IMR-90 (cell line): ENCODE results near the gene CLMP. TPM values are rescaled to one million over a fixed set of nuclear protein-coding genes. Genes with fewer than 3 reads are reported as not detected.

ENCODE experiments used
- ATAC-seq: fragments of 200-7000 bp; cut with Tn5 transposase; 2 replicates; pipeline ENCODE4 v1.9.1; 2020; ENCODE audit warnings: low read depth, mild to moderate bottlenecking, moderate library complexity
- BruUV-seq: library from RNA; stranded (reverse); fragments of 400-500 nt; replicated peaks from 2 replicates; lab custom pipeline; 2021; lab: Mats Ljungman, UMichigan
- CTCF ChIA-PET: fragments of 300-600 bp; formaldehyde crosslinking; extraction: SDS; loops from one replicate; lab custom pipeline; 2021; ENCODE audit warnings: antibody characterized with exemption; lab: Yijun Ruan, JAX
- POLR2A ChIA-PET: fragments of 300-600 bp; sonication (Branson Sonifier 250); formaldehyde crosslinking; loops from one replicate; lab custom pipeline; 2022; ENCODE audit warnings: antibody characterized with exemption; ENCODE audit not compliant: unreplicated experiment; lab: Charles Lee
- DNase-seq: peaks from one replicate; pipeline ENCODE4 v3.0.0; 2013
- H2AFZ ChIP-seq: replicated peaks from 2 replicates; pipeline ENCODE3; 2013; ENCODE audit warnings: low read length, mild to moderate bottlenecking; ENCODE audit not compliant: poor library complexity
- H2AK5ac ChIP-seq: 2 replicates; pipeline ENCODE4 v1.6.1; 2013; ENCODE audit warnings: low read depth, low read length, inconsistent platforms
- H2AK9ac ChIP-seq: replicated peaks from 2 replicates; pipeline ENCODE3; 2013; ENCODE audit warnings: mild to moderate bottlenecking, low read depth, low read length, moderate library complexity; ENCODE audit not compliant: poor library complexity
- H2BK120ac ChIP-seq: 2 replicates; pipeline ENCODE4 v1.6.1; 2013; ENCODE audit warnings: low read depth, low read length, inconsistent platforms
- H2BK15ac ChIP-seq: 3 replicates; pipeline ENCODE4 v1.6.1; 2013; ENCODE audit warnings: low read depth, low read length, inconsistent platforms
- H2BK20ac ChIP-seq: 2 replicates; pipeline ENCODE4 v1.6.1; 2013; ENCODE audit warnings: low read depth, mild to moderate bottlenecking, inconsistent platforms, low read length, moderate library complexity
- H2BK5ac ChIP-seq: 2 replicates; pipeline ENCODE4 v1.6.1; 2013; ENCODE audit warnings: mild to moderate bottlenecking, low read depth, low read length, inconsistent platforms; ENCODE audit not compliant: poor library complexity, severe bottlenecking
- H3K14ac ChIP-seq: replicated peaks from 2 replicates; pipeline ENCODE4 v1.6.1; 2013; ENCODE audit warnings: low read depth, low read length, inconsistent platforms
- H3K18ac ChIP-seq: 2 replicates; pipeline ENCODE4 v1.6.1; 2013; ENCODE audit warnings: low read depth, low read length, control low read depth
- H3K23ac ChIP-seq: 2 replicates; pipeline ENCODE4 v1.6.1; 2013; ENCODE audit warnings: low read depth, low read length, inconsistent platforms
- H3K27ac ChIP-seq: 2 replicates; pipeline ENCODE4 v1.5.1; 2013; ENCODE audit warnings: mild to moderate bottlenecking, control low read depth, low read length; ENCODE audit not compliant: insufficient read depth
- H3K27me3 ChIP-seq: 2 replicates; pipeline ENCODE4 v1.6.1; 2013; ENCODE audit warnings: low read length; ENCODE audit not compliant: control insufficient read depth, insufficient read depth
- H3K36me3 ChIP-seq: 2 replicates; pipeline ENCODE4 v1.6.1; 2013; ENCODE audit warnings: low read length, mixed read lengths; ENCODE audit not compliant: control insufficient read depth, insufficient read depth
- H3K4ac ChIP-seq: 2 replicates; pipeline ENCODE4 v1.6.1; 2013; ENCODE audit warnings: low read depth, low read length, inconsistent platforms
- H3K4me1 ChIP-seq: 2 replicates; pipeline ENCODE4 v1.6.1; 2013; ENCODE audit warnings: low read length, mixed read lengths; ENCODE audit not compliant: control insufficient read depth, insufficient read depth
- H3K4me2 ChIP-seq: 2 replicates; pipeline ENCODE4 v1.6.1; 2013; ENCODE audit warnings: low read depth, mild to moderate bottlenecking, control low read depth, low read length, moderate library complexity
- H3K4me3 ChIP-seq: 2 replicates; pipeline ENCODE4 v1.5.1; 2013; ENCODE audit warnings: low read depth, mild to moderate bottlenecking, control low read depth, low read length, moderate library complexity; ENCODE audit not compliant: insufficient read depth
- H3K56ac ChIP-seq: 2 replicates; pipeline ENCODE4 v1.6.1; 2013; ENCODE audit warnings: low read length, inconsistent platforms; ENCODE audit not compliant: insufficient read depth; ENCODE audit errors: extremely low read depth
- H3K79me1 ChIP-seq, 2 experiments: 2 replicates each; pipeline ENCODE4 v1.6.1; 2013; ENCODE audit warnings: low read length in 2 of 2, inconsistent platforms in 1 of 2, low read depth in 1 of 2
- H3K9ac ChIP-seq: 2 replicates; pipeline ENCODE4 v1.6.1; 2013; ENCODE audit warnings: low read depth, low read length, control low read depth
- H3K9me1 ChIP-seq: 2 replicates; pipeline ENCODE4 v1.6.1; 2013; ENCODE audit warnings: low read length, inconsistent platforms; ENCODE audit not compliant: insufficient read depth
- H3K9me3 ChIP-seq: 2 replicates; pipeline ENCODE4 v1.6.1; 2013; ENCODE audit warnings: low read length; ENCODE audit not compliant: control insufficient read depth, insufficient read depth
- H4K20me1 ChIP-seq: 2 replicates; pipeline ENCODE4 v1.6.1; 2013; ENCODE audit warnings: low read length, inconsistent platforms; ENCODE audit not compliant: insufficient read depth
- H4K5ac ChIP-seq: 2 replicates; pipeline ENCODE4 v1.6.1; 2013; ENCODE audit warnings: mild to moderate bottlenecking, low read depth, low read length, control low read depth
- H4K8ac ChIP-seq, 2 experiments: 2 replicates each; pipeline ENCODE4 v1.6.1; 2013; ENCODE audit warnings: low read depth in 2 of 2, low read length in 2 of 2, control low read depth in 1 of 2, inconsistent platforms in 1 of 2
- H4K91ac ChIP-seq: 2 replicates; pipeline ENCODE4 v1.6.1; 2013; ENCODE audit warnings: low read depth, low read length, inconsistent platforms; ENCODE audit not compliant: insufficient read depth
- BHLHE40 ChIP-seq: fragments of 150-350 bp; IDR thresholded peaks from 2 replicates; pipeline ENCODE4 v1.6.1; 2016; ENCODE audit warnings: mild to moderate bottlenecking, low read depth, low read length
- CEBPB ChIP-seq: IDR thresholded peaks from 2 replicates; pipeline ENCODE4 v1.6.1; 2012; ENCODE audit warnings: low read depth, low read length, improper control_type of control experiment
- CHD1 ChIP-seq: IDR thresholded peaks from 2 replicates; pipeline ENCODE4 v1.6.1; 2012; ENCODE audit warnings: low read depth, low read length, improper control_type of control experiment
- CTCF ChIP-seq: conservative IDR thresholded peaks from 2 replicates; pipeline ENCODE4 v1.5.1; 2012; ENCODE audit warnings: mild to moderate bottlenecking, low read depth, low read length, improper control_type of control experiment
- ELK1 ChIP-seq: fragments of 150-350 bp; IDR thresholded peaks from 2 replicates; pipeline ENCODE4 v1.6.1; 2016; ENCODE audit warnings: low read depth, mild to moderate bottlenecking, low read length, moderate library complexity, borderline replicate concordance
- FOS ChIP-seq: fragments of 150-350 bp; IDR thresholded peaks from 2 replicates; pipeline ENCODE4 v1.6.1; 2016; ENCODE audit warnings: low read depth, low read length
- MAFK ChIP-seq: IDR thresholded peaks from 2 replicates; pipeline ENCODE4 v1.6.1; 2012; ENCODE audit warnings: low read depth, low read length, improper control_type of control experiment
- MAZ ChIP-seq: IDR thresholded peaks from 2 replicates; pipeline ENCODE4 v1.6.1; 2012; ENCODE audit warnings: low read depth, mild to moderate bottlenecking, low read length, improper control_type of control experiment, moderate library complexity, borderline replicate concordance
- NFE2L2 ChIP-seq: fragments of 150-350 bp; IDR thresholded peaks from 2 replicates; pipeline ENCODE4 v1.6.1; 2016; ENCODE audit warnings: low read depth, mild to moderate bottlenecking, low read length
- POLR2A ChIP-seq: IDR thresholded peaks from 2 replicates; pipeline ENCODE4 v1.6.1; 2012; ENCODE audit warnings: mild to moderate bottlenecking, low read depth, low read length
- RAD21 ChIP-seq: IDR thresholded peaks from 2 replicates; pipeline ENCODE4 v1.6.1; 2012; ENCODE audit warnings: low read length, improper control_type of control experiment
- RCOR1 ChIP-seq: IDR thresholded peaks from 2 replicates; pipeline ENCODE4 v1.6.1; 2012; ENCODE audit warnings: mild to moderate bottlenecking, low read length, improper control_type of control experiment; ENCODE audit not compliant: insufficient replicate concordance
- RFX5 ChIP-seq: IDR thresholded peaks from 2 replicates; pipeline ENCODE4 v1.8.0; 2012; ENCODE audit warnings: low read depth, mild to moderate bottlenecking, low read length, moderate library complexity
- SMC3 ChIP-seq: fragments of 150-350 bp; IDR thresholded peaks from 2 replicates; pipeline ENCODE4 v1.6.1; 2016; ENCODE audit warnings: low read depth, mild to moderate bottlenecking, antibody characterized with exemption, low read length, moderate library complexity
- USF2 ChIP-seq: fragments of 150-350 bp; IDR thresholded peaks from 2 replicates; pipeline ENCODE4 v1.6.1; 2017; ENCODE audit warnings: mild to moderate bottlenecking, antibody characterized with exemption, low read length, low read depth
- WGBS, 2 experiments: methylation state at CpG; one replicate each; pipeline versions ENCODE4 v1.1.5 to v1.1.7; 2013; ENCODE audit warnings: missing lambda C conversion rate in 2 of 2; ENCODE audit not compliant: insufficient read length in 1 of 2; ENCODE audit errors: extremely low coverage in 2 of 2; 5-methylcytosine and 5-hydroxymethylcytosine counted together
- dilution Hi-C: fragments of 300-500 bp; cut with HindIII; formaldehyde crosslinking; loops from one replicate; pipeline ENCODE4 v1.14.3; 2018; ENCODE audit warnings: low sequenced_read_pairs; ENCODE audit not compliant: unreplicated experiment
- in situ Hi-C: fragments of 300-500 bp; cut with MboI; formaldehyde crosslinking; loops from 3 replicates; pipeline ENCODE4 v1.14.3; 2019; ENCODE audit warnings: low sequenced_read_pairs, inconsistent platforms, mixed read lengths
- intact Hi-C: fragments of 100-400 bp; cut with micrococcal nuclease; formaldehyde crosslinking; loops from 2 replicates; pipeline ENCODE4 v1.10.0; 2022
- polyA plus RNA-seq, 3 experiments: library from polyadenylated mRNA; depleted of rRNA; stranded (reverse); fragments of >200 nt; gene quantifications; 2 replicates each; pipeline ENCODE4 v1.2.3, GENCODE V29; 2012; ENCODE audit warnings: low replicate concordance in 1 of 3
- total RNA-seq: library from RNA; depleted of rRNA; stranded (reverse); fragments of >200 nt; gene quantifications from 2 replicates; pipeline ENCODE4 v1.2.3, GENCODE V29; 2012

Gene CLMP
- total and polyA plus RNA-seq, 2 of the 4 experiments (the other 2 are of a cell fraction): 54.7 to 95.7 TPM

- H2AK5ac ChIP-seq: no peak overlapping the region
- peak overlapping the region; percentile 47 for H3K4me2 ChIP-seq
- no peak overlapping the region; the same call in 1 of the 2 replicates for H3K9ac ChIP-seq
- H2BK120ac ChIP-seq: 0 out of 2 replicates have a peak overlapping the region, but pooled peaks have one; percentile 41
- H3K36me3 ChIP-seq: peaks cover 37% of the 10 kb centered on the region
- peak overlapping the region; percentile 49 for H2BK5ac ChIP-seq
- peak overlapping the region; percentile 31; the same call in 1 of the 2 replicates for H3K27ac ChIP-seq
- ChIA-PET CTCF (interaction anchor here (1.2 to 1.7 kb wide), 3 partner anchors 57 to 79 kb away, joined by 5 to 6 read pairs (median 6); no protein-coding TSS in a partner anchor), POLR2A (interaction anchor here (0.6 kb wide), 1 partner anchor 28 kb away, joined by 3 read pairs; no protein-coding TSS in a partner anchor)
- peak overlapping the region in 1 of 2 experiments; percentile 4; a peak in 2 of 4 replicates for H4K8ac ChIP-seq
- H3K4me3 ChIP-seq: no peak overlapping the region
- intact Hi-C loops: loop anchor here (5.0 kb wide), 1 partner anchor 78 kb away; no protein-coding TSS in a partner anchor
- 0 out of 3 replicates have a peak overlapping the region, but pooled peaks have one; percentile 15 for H2BK15ac ChIP-seq
- H4K20me1 ChIP-seq: peaks cover 26% of the 10 kb centered on the region
- DNase-seq (no peak), ATAC-seq (no peak)
- H4K5ac ChIP-seq: no peak overlapping the region
- H3K79me1 ChIP-seq: peaks cover 11 to 77% of the 10 kb centered on the region in 2 experiments; a peak in 3 of 4 replicates
- H2AK9ac ChIP-seq: no peak overlapping the region
- no peaks in the 10 kb centered on the region for H3K9me3 ChIP-seq
- peak overlapping the region; percentile 32; the same call in 1 of the 2 replicates for H3K23ac ChIP-seq
- no TSS peak for BruUV-seq
- H3K9me1 ChIP-seq: peaks cover 28% of the 10 kb centered on the region
- no peaks in the 10 kb centered on the region for H3K27me3 ChIP-seq
- H3K4me1 ChIP-seq: peaks cover 31% of the 10 kb centered on the region
- H3K56ac ChIP-seq: 0 out of 2 replicates have a peak overlapping the region, but pooled peaks have one; percentile 6
- no peak overlapping the region for H3K4ac ChIP-seq
- no peak overlapping the region for H4K91ac ChIP-seq
- H3K14ac ChIP-seq: peak overlapping the region; percentile 11; the same call in 1 of the 2 replicates
- no peak overlapping the region for H2BK20ac ChIP-seq
- in situ Hi-C loops: loop anchor here (25.0 kb wide), 2 partner anchors 503 to 1003 kb away; no protein-coding TSS in a partner anchor
- peak overlapping the region; percentile 21; the same call in 1 of the 2 replicates for H3K18ac ChIP-seq
- no CpG with 5 or more reads among the region's 3 CpGs for WGBS, 2 experiments
- dilution Hi-C loops: no loop called here
- no peak overlapping the region for H2AFZ ChIP-seq
- TF ChIP-seq RCOR1 (no peak), CTCF (no peak), MAFK (no peak), CHD1 (no peak), RFX5 (no peak), USF2 (no peak), FOS (no peak), SMC3 (no peak), RAD21 (no peak), ELK1 (no peak), MAZ (no peak), POLR2A (no peak), NFE2L2 (no peak), BHLHE40 (no peak), CEBPB (no peak)
These were observed 4.5 kb downstream of the CLMP start for GRCh38 chr11:123190518-123190917.
